GM23248 (cell line): ENCODE results near the gene CLCNKA.

Experiments used
- EZH2 ChIP-seq: fragments of 200-600 bp; sonication (generic); IDR thresholded peaks from 2 replicates; pipeline ENCODE4 v1.6.1; 2018; ENCODE audit warnings: antibody characterized with exemption, mild to moderate bottlenecking; ENCODE audit not compliant: insufficient read depth, poor library complexity, severe bottlenecking
- EZH2phosphoT487 ChIP-seq: fragments of 200-600 bp; sonication (generic); IDR thresholded peaks from 2 replicates; pipeline ENCODE4 v1.6.1; 2018; ENCODE audit warnings: antibody characterized with exemption, moderate library complexity, mild to moderate bottlenecking, low read depth; ENCODE audit not compliant: insufficient read depth

DNA sequence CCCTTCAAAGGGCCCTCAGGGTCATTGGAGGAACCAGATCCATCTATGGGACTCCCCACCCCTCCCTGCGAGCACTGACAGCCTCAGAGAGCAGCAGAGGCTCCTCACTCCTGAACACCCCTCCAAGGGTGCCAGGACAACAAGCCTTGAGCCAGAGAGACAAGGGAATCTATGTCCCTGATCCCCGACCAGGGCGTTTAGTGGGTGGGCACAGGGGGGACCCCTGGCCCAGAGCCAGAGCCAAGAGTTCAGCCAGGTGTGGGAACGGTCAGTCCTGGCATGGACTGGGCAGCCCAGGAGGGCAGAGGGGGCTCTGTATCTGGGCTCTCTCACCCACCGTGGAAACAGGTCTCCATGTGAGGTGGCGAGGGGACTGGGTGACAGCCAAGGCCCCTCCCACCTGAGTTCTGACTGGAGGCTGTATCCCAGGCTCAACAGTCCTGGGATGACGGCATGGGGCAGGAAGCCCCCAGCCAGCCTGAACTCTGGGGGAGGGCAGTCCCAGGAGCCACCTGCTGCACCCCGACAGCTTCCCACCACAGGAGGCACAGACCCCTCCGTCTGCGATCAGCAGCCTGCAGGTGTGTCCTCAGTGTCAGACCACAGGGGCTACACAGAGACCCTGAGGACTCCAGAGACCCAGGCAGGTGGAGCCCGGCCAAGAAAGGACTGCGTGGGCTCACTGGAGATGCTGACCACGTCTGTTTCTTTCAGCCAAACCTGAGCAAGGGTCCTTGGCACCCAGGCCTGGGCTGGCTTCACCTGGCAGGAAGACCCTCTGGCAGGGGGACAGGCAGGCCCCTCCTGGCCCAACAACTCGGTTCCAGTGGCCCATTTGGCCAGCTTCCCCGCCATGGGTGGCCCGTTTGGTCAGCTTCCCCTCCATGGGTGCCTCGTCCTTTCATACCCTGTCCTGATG is 29.0 kb upstream of the CLCNKA start:
- no peak for TF ChIP-seq EZH2phosphoT487
- TF ChIP-seq EZH2: no peak
